Endothelial cell (in vitro differentiated cells): ENCODE measurements around the gene HIVEP3. TPM values are rescaled to one million over a fixed set of nuclear protein-coding genes. Genes with fewer than 3 reads are reported as not detected.

Source experiments
- DNase-seq: peaks from one replicate; pipeline ENCODE4 v3.0.0; 2021; ENCODE audit warnings: low spot score
- H3K27ac Mint-ChIP-seq: one replicate; pipeline ENCODE4 v1.8.0; 2021; ENCODE audit warnings: mixed read lengths, inconsistent platforms; ENCODE audit not compliant: unreplicated experiment
- H3K27me3 Mint-ChIP-seq: one replicate; pipeline ENCODE4 v1.8.0; 2021; ENCODE audit warnings: mild to moderate bottlenecking, moderate library complexity, mixed read lengths, inconsistent platforms; ENCODE audit not compliant: unreplicated experiment
- H3K36me3 Mint-ChIP-seq: one replicate; pipeline ENCODE4 v1.8.0; 2021; ENCODE audit warnings: mild to moderate bottlenecking, low read depth, mixed read lengths, inconsistent platforms; ENCODE audit not compliant: unreplicated experiment
- H3K4me1 Mint-ChIP-seq: one replicate; pipeline ENCODE4 v1.8.0; 2021; ENCODE audit warnings: mild to moderate bottlenecking, mixed read lengths, inconsistent platforms; ENCODE audit not compliant: unreplicated experiment
- H3K4me3 Mint-ChIP-seq: one replicate; pipeline ENCODE4 v1.8.0; 2021; ENCODE audit warnings: mild to moderate bottlenecking, mixed read lengths, inconsistent platforms; ENCODE audit not compliant: unreplicated experiment
- H3K9me3 Mint-ChIP-seq: one replicate; pipeline ENCODE4 v1.8.0; 2021; ENCODE audit warnings: mixed read lengths, inconsistent platforms; ENCODE audit not compliant: unreplicated experiment
- CTCF ChIP-seq: fragments of 200-600 bp; sonication (generic); IDR thresholded peaks from one replicate; pipeline ENCODE4 v1.5.0; 2021; ENCODE audit warnings: antibody characterized with exemption; ENCODE audit not compliant: unreplicated experiment
- total RNA-seq: library from RNA; stranded (reverse); fragmentation: NEBNext Ultra II Directional; extraction: Animal tissue kit (Norgen Biotek cat#: 25700); gene quantifications from one replicate; pipeline ENCODE4 v1.2.1, GENCODE V29; 2021; ENCODE audit not compliant: unreplicated experiment

The HIVEP3 gene
- total RNA-seq, 1 donor from 2014 or later, result 8.9 TPM

- Mint-ChIP-seq H3K36me3 (no peaks in the 10 kb centered on the region), H3K4me3 (no peak overlapping the region), H3K27ac (no peak overlapping the region), H3K27me3 (peaks cover 3% of the 10 kb centered on the region), H3K4me1 (no peaks in the 10 kb centered on the region), H3K9me3 (no peaks in the 10 kb centered on the region)
- no peak for TF ChIP-seq CTCF
- DNase-seq, result no peak
These were observed 124.7 kb downstream of the HIVEP3 start for GRCh38 chr1:41794031-41794430.

- H3K36me3 Mint-ChIP-seq, result no peaks in the 10 kb centered on the region
- DNase-seq, result no peak
- no peak overlapping the region for H3K27ac Mint-ChIP-seq
- no peak for TF ChIP-seq CTCF
- H3K4me1 Mint-ChIP-seq, result no peaks in the 10 kb centered on the region
- H3K4me3 Mint-ChIP-seq, result no peak overlapping the region
- peaks cover 3% of the 10 kb centered on the region for H3K27me3 Mint-ChIP-seq
- H3K9me3 Mint-ChIP-seq, result no peaks in the 10 kb centered on the region
These were observed 126.3 kb downstream of the HIVEP3 start for GRCh38 chr1:41792485-41792770.

GRCh38 chr1:41791667-41792484, 126.8 kb downstream of the HIVEP3 start:
- Mint-ChIP-seq H3K27ac (no peak overlapping the region), H3K36me3 (no peaks in the 10 kb centered on the region), H3K4me3 (no peak overlapping the region), H3K27me3 (peaks cover 3% of the 10 kb centered on the region), H3K9me3 (no peaks in the 10 kb centered on the region), H3K4me1 (no peaks in the 10 kb centered on the region)
- TF ChIP-seq CTCF, result no peak
- DNase-seq, result no peak

GRCh38 chr1:41790351-41790750, 128.4 kb downstream of the HIVEP3 start:
- TF ChIP-seq CTCF, result no peak
- no peak overlapping the region for H3K27ac Mint-ChIP-seq
- H3K36me3 Mint-ChIP-seq, result no peaks in the 10 kb centered on the region
- no peak overlapping the region for H3K4me3 Mint-ChIP-seq
- H3K4me1 Mint-ChIP-seq, result no peaks in the 10 kb centered on the region
- H3K9me3 Mint-ChIP-seq, result no peaks in the 10 kb centered on the region
- peaks cover 3% of the 10 kb centered on the region for H3K27me3 Mint-ChIP-seq
- DNase-seq, result no peak

- no peak for TF ChIP-seq CTCF
- DNase-seq, result no peak
- H3K36me3 Mint-ChIP-seq, result no peaks in the 10 kb centered on the region
- no peak overlapping the region for H3K4me3 Mint-ChIP-seq
- no peak overlapping the region for H3K27ac Mint-ChIP-seq
- no peaks in the 10 kb centered on the region for H3K4me1 Mint-ChIP-seq
- H3K9me3 Mint-ChIP-seq, result no peaks in the 10 kb centered on the region
- H3K27me3 Mint-ChIP-seq, result peaks cover 3% of the 10 kb centered on the region
These were observed 128.9 kb downstream of the HIVEP3 start for GRCh38 chr1:41789661-41790330.
